Heart left ventricle (tissue), 13 donors: ENCODE data around the gene NBPF1.
"Not testable (repeated sequence)": the region's sequence is repeated elsewhere in the genome, so short reads cannot be mapped to it uniquely, and the experiment has no call there.

ENCODE experiments used
- CTCF ChIP-seq, 12 donors: fragments of 200-600 bp; sonication (generic) in 4 of 12; IDR thresholded peaks; one replicate each; pipeline versions ENCODE4 v1.5.0 to v1.8.0; 2018 to 2022; ENCODE audit warnings: antibody characterized with exemption in 12 of 12, mild to moderate bottlenecking in 5 of 12
- POLR2A ChIP-seq, 2 donors: fragments of 450-650 bp; IDR thresholded peaks; one replicate each; pipeline ENCODE4 v1.6.1; 2017; ENCODE audit warnings: antibody characterized with exemption in 2 of 2, mild to moderate bottlenecking in 2 of 2, moderate library complexity in 2 of 2
- donor health status: ischemic (EF 13 %, LVEDD 7.1; RV severe dilation, severe dysfunction).
- donor health status: DM: no; HTN: yes; CAD: no.
- donor health status: DM: no; HTN: no; CAD: no.
- donor health status: ischemic (EF 25% LVEDD 6.9; RV normal size, moderate dysfunction).
- donor health status: ischemic (EF 25% LVEDD 5.7; RV mildly dilated, moderate dysfunction).
- donor health status: ischemic (EF 35%, LVEDD 5.7; RV mildly dilated, moderate dysfunction).
- donor health status: nonischemic (EF 11% LVEDD 7.7; RV severe dilation, severe dysfunction).
- donor health status: DM: yes; HTN: yes; CAD: no.
- donor health status: PGD.
- donor health status: ischemic (EF 29% LVEDD 5.4; RV normal size, mild dysfunction).
- donor health status: nonischemic (EF 23%, LVEDD 6.1; RV moderate dilation, normal function).

DNA sequence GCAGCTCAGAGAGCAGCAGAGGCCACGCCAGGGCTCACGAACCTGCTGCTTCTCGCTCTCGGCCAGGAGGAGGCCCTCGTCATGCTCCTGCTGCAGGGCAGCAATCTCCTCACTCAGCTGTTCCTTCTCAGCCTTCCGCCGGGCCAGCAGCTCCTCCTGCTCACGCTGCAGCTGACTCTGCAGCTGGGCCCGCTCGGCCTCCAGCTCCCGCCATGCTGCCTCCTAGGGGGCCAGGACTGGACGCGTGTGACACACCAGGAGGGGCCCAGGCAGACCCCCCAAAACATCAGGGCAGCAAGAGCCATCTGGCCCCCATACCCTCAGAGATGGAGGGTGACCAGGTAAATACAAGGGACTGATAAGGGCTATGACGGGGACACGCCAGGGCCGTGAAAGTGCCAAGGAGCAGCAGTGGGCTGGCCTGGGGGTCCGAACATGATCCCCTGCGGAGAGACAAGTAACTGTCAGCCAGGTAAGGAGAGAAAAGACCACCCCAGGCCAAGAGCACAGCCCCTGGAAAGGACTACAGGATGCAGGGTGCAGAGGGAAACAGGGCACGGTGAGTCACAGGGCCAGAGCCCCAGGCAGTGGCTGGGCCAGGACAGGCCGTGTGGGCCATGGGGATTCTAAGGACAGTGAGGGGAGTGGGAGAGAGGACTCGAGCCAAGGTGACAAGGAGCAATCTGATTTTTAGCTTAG lies 6.6 kb upstream of the NBPF1 start:
- not testable (repeated sequence) for TF ChIP-seq CTCF, POLR2A (IDR thresholded peaks at IDR 0.05)
